GM12874 (cell line): ENCODE results near the gene IPO11.

ENCODE experiments used
- CTCF ChIP-seq: IDR thresholded peaks from 2 replicates; pipeline ENCODE4 v1.5.1; 2011; ENCODE audit warnings: low read depth, mild to moderate bottlenecking, control low read depth, low read length, moderate library complexity; ENCODE audit not compliant: insufficient read depth

Gene IPO11

GRCh38 chr5:62376064-62376463 is 36.5 kb upstream of the IPO11 start:
- TF ChIP-seq CTCF: no peak

- no peak for TF ChIP-seq CTCF
Observed at GRCh38 chr5:62385131-62385530, 27.4 kb upstream of the IPO11 start.

GRCh38 chr5:62385816-62386400 is 26.7 kb upstream of the IPO11 start:
- no peak for TF ChIP-seq CTCF

GRCh38 chr5:62386824-62387223 is 25.7 kb upstream of the IPO11 start:
- no peak for TF ChIP-seq CTCF

- no peak for TF ChIP-seq CTCF
Observed at GRCh38 chr5:62395210-62395950, 17.2 kb upstream of the IPO11 start.

GRCh38 chr5:62403411-62404250 is 8.9 kb upstream of the IPO11 start, which contains the start of gene DIMT1:
TSS of gene DIMT1 (minus strand) at chr5:62403905. CDS start at chr5:62403772, 133 bp downstream.
- no peak for TF ChIP-seq CTCF

- no peak for TF ChIP-seq CTCF
Observed at GRCh38 chr5:62413711-62414110, 1.1 kb downstream of the IPO11 start.
